ENCODE data around the gene SHC4.
"Not testable (repeated sequence)": the region's sequence is repeated elsewhere in the genome, so short reads cannot be mapped to it uniquely, and the experiment has no call there.

SHC4 gene

DNA sequence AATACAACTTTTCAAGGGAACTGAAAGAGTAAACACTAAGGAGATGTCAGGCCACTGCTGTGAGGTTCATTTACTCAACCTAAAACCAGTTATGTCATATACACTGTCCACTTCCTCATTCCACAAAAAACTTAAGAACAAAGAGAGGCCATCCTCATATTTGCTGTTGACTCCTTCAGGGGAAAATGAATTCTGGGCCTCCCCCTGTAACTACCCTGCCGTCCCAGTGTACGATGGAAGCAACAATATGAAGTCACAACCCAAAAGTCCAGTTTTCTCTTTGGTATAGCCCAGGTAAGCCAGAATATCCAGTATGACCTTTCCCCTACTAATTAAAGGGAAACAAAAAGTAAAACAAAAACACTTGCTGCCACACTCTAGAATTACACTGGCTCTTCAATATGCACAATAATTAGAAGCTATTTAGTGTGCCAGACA lies 169.0 kb downstream of the SHC4 start:
- TF ChIP-seq CTCF (conservative IDR thresholded peaks at IDR 0.05; ENCODE audit: control insufficient read depth, insufficient read depth, low read depth, low read length), result no peak
- no peak overlapping the region for H3K4me3 ChIP-seq (ENCODE audit: control insufficient read depth, low read depth, low read length)
- no peak for DNase-seq (ENCODE audit: low read depth)

- H3K4me3 ChIP-seq (ENCODE audit: control insufficient read depth, low read depth, low read length), result no peak overlapping the region
- no peak for DNase-seq (ENCODE audit: low read depth)
- no peak for TF ChIP-seq CTCF (conservative IDR thresholded peaks at IDR 0.05; ENCODE audit: control insufficient read depth, insufficient read depth, low read depth, low read length)
Measured at GRCh38 chr15:48792408-48792807, 171.3 kb downstream of the SHC4 start.

DNA sequence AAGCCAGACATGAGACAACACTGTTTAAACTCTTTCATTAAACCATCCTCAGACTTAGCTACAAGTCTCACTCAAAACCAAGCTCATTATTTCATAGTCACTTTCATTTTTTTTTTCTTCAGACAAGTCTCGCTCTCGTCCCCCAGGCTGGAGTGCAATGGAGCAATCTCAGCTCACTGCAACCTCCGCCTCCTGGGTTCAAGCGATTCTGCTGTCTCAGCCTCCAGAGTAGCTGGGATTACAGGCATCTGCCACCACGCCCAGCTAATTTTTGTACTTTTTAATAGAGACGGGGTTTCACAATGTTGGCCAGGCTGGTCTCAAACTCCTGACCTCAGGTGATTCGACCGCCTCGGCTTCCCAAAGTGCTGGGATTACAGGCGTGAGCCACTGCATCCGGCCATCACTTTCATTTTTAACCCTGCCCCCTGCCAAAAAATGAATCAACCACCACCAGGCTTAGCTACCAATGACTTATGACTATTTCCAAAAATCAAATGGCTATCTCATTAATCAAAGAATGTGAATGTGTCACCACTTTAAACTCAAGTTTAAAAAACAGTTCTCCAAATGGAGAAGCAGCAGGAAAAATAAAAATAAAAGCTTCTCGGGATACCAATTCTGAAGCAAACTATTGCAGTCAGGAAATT lies 173.1 kb downstream of the SHC4 start:
- DNase-seq (ENCODE audit: low read depth), result peak; percentile 62
- H3K4me3 ChIP-seq (ENCODE audit: control insufficient read depth, low read depth, low read length), result not testable (repeated sequence)

DNA sequence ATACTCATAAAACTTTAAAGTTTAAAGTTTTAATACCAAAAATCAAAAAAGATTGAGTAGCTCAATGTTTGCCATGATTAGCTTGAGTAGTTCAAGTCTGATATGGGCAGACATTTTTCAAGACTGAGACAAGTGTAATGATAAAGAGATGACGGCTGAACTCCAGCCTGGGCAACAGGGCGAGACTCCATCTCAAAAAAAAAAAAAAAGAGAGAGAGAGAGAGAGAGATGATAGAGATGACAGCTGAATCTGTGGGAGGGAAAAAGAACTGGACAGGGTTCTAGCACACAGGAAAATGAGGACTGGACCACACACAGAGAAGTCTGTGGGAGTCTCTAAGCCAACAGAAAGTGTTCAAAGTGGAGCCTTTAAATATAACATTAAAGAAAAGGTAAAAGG lies 178.0 kb downstream of the SHC4 start:
- no peak overlapping the region for H3K4me3 ChIP-seq (ENCODE audit: control insufficient read depth, low read depth, low read length)
- DNase-seq (ENCODE audit: low read depth), result no peak
- no peak for TF ChIP-seq CTCF (conservative IDR thresholded peaks at IDR 0.05; ENCODE audit: control insufficient read depth, insufficient read depth, low read depth, low read length)

DNA sequence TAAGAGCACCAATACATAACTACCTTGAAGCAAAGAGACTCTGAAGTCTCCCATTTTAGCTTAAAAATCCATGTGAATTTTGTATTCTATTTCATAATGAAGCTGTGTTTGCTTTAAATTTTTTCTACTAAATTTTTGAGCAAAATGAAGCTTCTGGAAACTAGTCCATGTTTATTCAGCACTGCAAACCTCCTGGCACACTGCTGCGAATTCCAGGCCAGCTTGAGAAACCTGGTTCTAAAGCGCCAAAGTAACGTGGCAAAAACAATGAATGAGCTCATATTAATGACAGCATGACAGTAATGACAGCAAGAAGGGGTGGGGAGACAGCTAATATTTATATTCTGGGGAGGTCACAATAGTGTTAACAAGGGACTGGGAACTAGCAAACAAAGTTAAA lies 178.5 kb downstream of the SHC4 start:
- TF ChIP-seq CTCF (conservative IDR thresholded peaks at IDR 0.05; ENCODE audit: control insufficient read depth, insufficient read depth, low read depth, low read length), result no peak
- H3K4me3 ChIP-seq (ENCODE audit: control insufficient read depth, low read depth, low read length), result no peak overlapping the region
- DNase-seq (ENCODE audit: low read depth), result no peak

DNA sequence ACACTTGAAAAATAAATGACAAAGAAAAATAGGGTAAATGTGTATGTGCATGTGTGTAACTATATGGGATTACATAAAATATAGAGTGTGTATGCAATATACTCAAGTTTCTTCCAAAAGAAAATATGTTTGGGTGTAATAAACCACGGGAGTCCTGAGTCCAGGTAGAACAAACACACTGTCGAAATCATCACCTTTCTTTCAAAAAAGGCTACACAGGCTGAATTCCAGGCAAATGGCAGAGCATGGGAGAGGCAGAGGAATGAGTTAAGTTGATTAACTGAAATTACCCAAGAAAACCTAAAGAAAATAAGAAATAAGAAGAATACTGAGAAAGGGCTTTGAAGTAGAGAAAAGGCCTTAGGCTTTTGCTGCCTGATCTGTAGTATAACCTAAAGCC lies 179.0 kb downstream of the SHC4 start:
- no peak for TF ChIP-seq CTCF (conservative IDR thresholded peaks at IDR 0.05; ENCODE audit: control insufficient read depth, insufficient read depth, low read depth, low read length)
- no peak for DNase-seq (ENCODE audit: low read depth)
- no peak overlapping the region for H3K4me3 ChIP-seq (ENCODE audit: control insufficient read depth, low read depth, low read length)

- DNase-seq (ENCODE audit: low read depth), result no peak
- no peak overlapping the region for H3K4me3 ChIP-seq (ENCODE audit: control insufficient read depth, low read depth, low read length)
- no peak for TF ChIP-seq CTCF (conservative IDR thresholded peaks at IDR 0.05; ENCODE audit: control insufficient read depth, insufficient read depth, low read depth, low read length)
Measured at GRCh38 chr15:48782911-48783310, 180.8 kb downstream of the SHC4 start.
